Measurements from ENCODE around the gene IFT52. TPM values are rescaled to one million over a fixed set of nuclear protein-coding genes. Genes with fewer than 3 reads are reported as not detected.

Gene IFT52
- total and polyA plus RNA-seq, 7 donors, result 15.7 to 46.3 (median 30.7) TPM

- Histone ChIP-seq H3K4me3 (no peak overlapping the region), H3K36me3 (no peaks in the 10 kb centered on the region), H3K9me3 (no peaks in the 10 kb centered on the region), H3K4me1 (no peaks in the 10 kb centered on the region), H3K27me3 (no peaks in the 10 kb centered on the region), H3K27ac (no peak overlapping the region)
- intact Hi-C loops (cut with DNase I), result no loop called here
- WGBS, 2 donors, result 93 to 96% methylated on average over 13 of the region's 13 CpGs
- TF ChIP-seq EP300 (IDR thresholded peaks at IDR 0.05), result no peak
- no peak for TF ChIP-seq POLR2A (IDR thresholded peaks at IDR 0.05)
- TF ChIP-seq POLR2AphosphoS5 (IDR thresholded peaks at IDR 0.05), result no peak
- no peak for TF ChIP-seq CTCF (IDR thresholded peaks at IDR 0.05)
- no peak for DNase-seq
Measured at GRCh38 chr20:43686820-43687219, 96.1 kb downstream of the IFT52 start.

GRCh38 chr20:43689165-43689564 lies 98.4 kb downstream of the IFT52 start:
- H3K9me3 ChIP-seq, result no peaks in the 10 kb centered on the region
- no peak for TF ChIP-seq EP300 (IDR thresholded peaks at IDR 0.05)
- TF ChIP-seq POLR2AphosphoS5 (IDR thresholded peaks at IDR 0.05), result no peak
- no peak for TF ChIP-seq POLR2A (IDR thresholded peaks at IDR 0.05)
- no peak for TF ChIP-seq CTCF (IDR thresholded peaks at IDR 0.05)
- no peaks in the 10 kb centered on the region for H3K36me3 ChIP-seq
- no peaks in the 10 kb centered on the region for H3K4me1 ChIP-seq
- intact Hi-C loops (cut with DNase I), result no loop called here
- H3K27ac ChIP-seq, result no peak overlapping the region
- H3K4me3 ChIP-seq, result no peak overlapping the region
- 89 to 91% methylated on average over 4 of the region's 4 CpGs for WGBS, 2 donors
- DNase-seq, result no peak
- H3K27me3 ChIP-seq, result no peaks in the 10 kb centered on the region

GRCh38 chr20:43690943-43691598 lies 100.3 kb downstream of the IFT52 start:
- no peak for DNase-seq
- Histone ChIP-seq H3K27me3 (no peaks in the 10 kb centered on the region), H3K36me3 (no peaks in the 10 kb centered on the region), H3K4me1 (no peaks in the 10 kb centered on the region), H3K4me3 (no peak overlapping the region), H3K9me3 (no peaks in the 10 kb centered on the region), H3K27ac (no peak overlapping the region)
- 88 to 96% methylated on average over 9 of the region's 9 CpGs for WGBS, 2 donors
- intact Hi-C loops (cut with DNase I), result no loop called here
- no peak for TF ChIP-seq CTCF (IDR thresholded peaks at IDR 0.05)
- no peak for TF ChIP-seq EP300 (IDR thresholded peaks at IDR 0.05)
- TF ChIP-seq POLR2AphosphoS5 (IDR thresholded peaks at IDR 0.05), result no peak
- no peak for TF ChIP-seq POLR2A (IDR thresholded peaks at IDR 0.05)

- Histone ChIP-seq H3K27me3 (no peaks in the 10 kb centered on the region), H3K36me3 (no peaks in the 10 kb centered on the region), H3K4me1 (no peaks in the 10 kb centered on the region), H3K9me3 (no peaks in the 10 kb centered on the region), H3K4me3 (no peak overlapping the region), H3K27ac (no peak overlapping the region)
- TF ChIP-seq POLR2AphosphoS5 (IDR thresholded peaks at IDR 0.05), result no peak
- peak in 1 of 4 experiments; percentile 25 for TF ChIP-seq CTCF (IDR thresholded peaks at IDR 0.05)
- TF ChIP-seq EP300 (IDR thresholded peaks at IDR 0.05), result no peak
- TF ChIP-seq POLR2A (IDR thresholded peaks at IDR 0.05), result no peak
- WGBS, 2 donors, result 76 to 87% methylated on average over 5 of the region's 5 CpGs
- DNase-seq, result no peak
- intact Hi-C loops (cut with DNase I), result no loop called here
Measured at GRCh38 chr20:43691928-43692524, 101.3 kb downstream of the IFT52 start.
